T-helper 2 cell (primary cell): ENCODE measurements around the gene RNF227.
"Not testable (repeated sequence)": the region's sequence is repeated elsewhere in the genome, so short reads cannot be mapped to it uniquely, and the experiment has no call there.

Experiments used
- DNase-seq, 5 experiments: peaks; one replicate each; pipeline versions ENCODE4 v3.0.0 to v3.0.0-alpha.2; 2012 to 2022
- total RNA-seq, 2 donors: gene quantifications; one replicate each; lab custom pipeline; 2026; lab: John Stamatoyannopoulos, UW

The RNF227 gene
- 4.1 to 6.3 reads per million in 2 donors for total RNA-seq

DNA sequence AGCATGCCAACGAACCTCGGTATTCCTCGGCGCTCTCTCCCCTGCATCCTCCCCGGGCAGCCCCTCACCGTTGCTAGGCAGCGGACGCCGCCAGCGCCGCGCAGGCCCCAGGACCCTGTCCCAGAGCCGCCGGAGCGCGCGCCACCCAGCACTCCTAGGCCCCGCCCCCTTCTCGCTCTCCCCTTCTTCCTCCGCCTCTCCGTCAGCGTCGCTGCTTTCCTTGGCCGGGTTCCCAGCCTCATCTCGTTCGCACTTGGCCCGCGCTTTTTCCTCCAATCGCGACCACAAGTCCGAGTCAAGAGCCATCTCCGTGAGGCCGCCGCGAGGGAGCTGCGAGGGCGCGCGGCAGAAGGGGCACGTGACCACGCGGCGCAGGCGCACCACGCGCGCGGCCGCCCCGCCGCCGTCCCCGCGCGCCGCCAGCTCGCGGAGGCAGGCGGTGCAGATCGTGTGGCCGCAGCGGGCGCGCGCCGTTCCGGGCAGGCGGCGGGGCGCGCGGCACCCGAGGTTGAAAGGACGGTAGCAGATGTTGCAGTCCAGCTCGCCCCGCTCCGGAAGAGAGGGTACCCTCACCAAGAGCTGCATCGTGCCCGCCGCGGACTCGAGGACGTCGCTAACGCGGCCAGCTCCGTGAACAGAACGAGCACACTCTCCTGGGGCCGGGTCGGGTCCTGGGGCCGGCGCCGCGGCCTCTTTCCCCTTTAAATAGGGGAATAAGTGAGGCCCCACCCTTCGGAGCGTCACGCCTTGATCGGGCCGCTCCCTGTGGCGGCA, at the start of gene RNF227:
Gene RNF227, minus strand, starts transcription at position 679 of the 774 bp plus-strand sequence. Its CDS starts 94 bp downstream, at position 585.
- DNase-seq, result peak; percentile 61 to 90 (median 76)

- DNase-seq, result no peak
These were observed 45.3 kb upstream of the RNF227 start for GRCh38 chr17:7961421-7961820.

- DNase-seq, result no peak
These were observed 43.6 kb upstream of the RNF227 start for GRCh38 chr17:7959503-7960253.

- no peak for DNase-seq
These were observed 40.3 kb upstream of the RNF227 start for GRCh38 chr17:7956228-7956965.

DNA sequence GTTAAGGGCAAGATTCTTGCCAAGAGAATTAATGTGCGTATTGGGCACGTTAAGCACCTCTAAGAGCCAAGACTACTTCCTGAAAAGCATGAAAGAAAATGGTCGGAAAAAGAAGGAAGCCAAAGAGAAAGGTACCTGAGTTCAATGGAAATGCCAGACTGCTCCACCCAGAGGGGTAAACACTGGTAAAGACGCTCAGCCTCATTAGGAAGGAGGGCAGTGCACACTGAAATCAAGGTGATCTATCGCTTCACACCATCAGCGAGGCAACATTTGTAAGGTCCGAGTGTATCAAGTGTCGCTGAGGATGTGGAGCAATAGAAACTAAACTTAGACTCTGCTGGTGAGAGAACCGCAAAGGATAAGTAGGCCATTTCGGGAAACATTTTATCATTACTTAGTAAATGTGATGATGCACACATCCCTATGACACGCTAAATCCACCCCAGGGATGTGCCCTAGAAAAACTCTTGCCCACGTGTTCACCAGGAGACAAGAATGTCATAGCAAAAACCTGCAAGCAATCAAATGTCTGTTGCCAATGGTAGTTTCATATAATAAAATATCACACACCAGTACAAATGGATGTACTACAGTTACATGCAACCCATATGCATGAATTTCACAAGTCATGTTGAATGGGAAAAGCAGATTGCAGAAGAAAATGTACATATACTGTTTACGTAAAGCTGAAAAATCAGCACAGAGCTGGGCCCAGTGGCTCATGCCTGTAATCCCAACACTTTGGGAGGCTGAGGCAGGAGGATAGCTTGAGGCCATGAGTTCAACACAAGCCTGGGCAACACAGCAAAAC, 39.5 kb upstream of the RNF227 start:
- DNase-seq, result no peak

DNA sequence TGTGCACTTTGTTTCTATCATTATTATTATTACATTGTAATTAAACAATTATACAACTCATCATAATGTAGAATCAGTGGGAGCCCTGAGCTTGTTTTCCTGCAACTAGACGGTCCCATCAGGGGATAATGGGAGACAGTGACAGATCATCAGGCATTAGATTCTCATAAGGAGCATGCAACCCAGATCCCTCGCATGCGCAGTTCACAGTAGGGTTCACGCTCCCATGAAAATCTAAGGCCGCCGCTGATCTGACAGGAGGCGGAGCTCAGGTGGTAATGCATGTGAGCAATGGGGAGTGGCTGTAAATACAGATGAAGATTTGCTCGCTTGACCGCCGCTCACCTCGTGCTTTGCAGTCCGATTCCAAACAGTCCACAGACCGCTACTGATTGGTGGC, 37.2 kb upstream of the RNF227 start:
- DNase-seq, result not testable (repeated sequence)

GRCh38 chr17:7951143-7951792, 35.2 kb upstream of the RNF227 start:
- peak in 2 of 5 experiments; percentile 14 to 89 for DNase-seq

DNA sequence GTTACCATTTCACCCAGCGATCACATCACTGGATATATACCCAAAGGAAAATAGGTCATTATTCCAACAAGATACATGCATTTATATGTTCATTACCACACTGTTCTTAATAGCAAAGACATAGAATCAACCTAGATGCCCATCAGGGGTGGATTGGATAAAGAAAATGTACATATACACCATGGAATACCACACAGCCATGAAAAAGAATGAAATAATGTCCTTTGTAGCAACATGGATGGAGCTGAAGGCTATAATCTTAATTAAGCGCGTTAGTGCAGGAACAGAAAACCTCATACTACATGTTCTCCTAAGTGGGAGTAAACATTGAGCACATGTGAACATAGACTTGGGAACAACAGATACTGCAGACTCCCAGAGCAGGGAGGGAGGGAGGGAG, 34.5 kb upstream of the RNF227 start:
- no peak for DNase-seq

DNA sequence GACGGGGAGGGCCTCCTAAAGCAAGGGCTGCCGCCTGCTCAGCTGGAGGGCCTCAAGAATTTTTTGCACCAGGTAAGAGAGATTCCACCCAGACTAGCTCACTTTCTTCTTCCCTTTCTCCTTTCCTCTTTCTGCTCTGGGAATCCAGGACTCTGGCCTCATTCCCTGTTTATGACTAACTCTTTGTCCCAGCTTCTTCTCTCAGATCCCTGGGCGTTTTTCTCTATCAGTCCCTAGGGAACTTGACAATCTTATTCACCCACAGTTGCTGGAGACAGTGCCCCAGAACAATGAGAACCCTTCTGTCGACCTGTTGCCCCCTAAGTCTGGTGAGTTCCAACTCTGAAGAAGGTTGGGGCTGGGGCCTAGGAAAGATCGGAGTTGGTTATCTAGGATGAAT, 31.6 kb upstream of the RNF227 start:
- DNase-seq, result no peak

DNA sequence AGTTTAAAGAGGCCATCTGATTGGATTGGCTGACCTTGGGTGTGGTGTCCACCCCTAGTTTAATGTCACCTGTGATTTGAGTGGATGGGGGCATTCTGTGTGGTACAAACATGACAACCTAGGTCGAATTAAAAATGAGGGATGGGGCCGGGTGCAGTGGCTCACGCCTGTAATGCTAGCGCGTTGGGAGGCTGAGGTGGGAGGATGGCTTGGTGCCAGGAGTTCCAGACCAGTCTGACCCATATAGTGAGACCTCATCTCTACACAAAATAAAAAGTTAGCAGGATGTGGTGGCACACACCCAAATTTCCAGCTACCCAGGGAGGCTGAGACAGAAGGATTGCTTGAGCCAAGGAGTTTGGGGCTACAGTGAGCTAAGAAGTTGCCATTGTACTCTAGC, 30.4 kb upstream of the RNF227 start:
- no peak for DNase-seq

DNA sequence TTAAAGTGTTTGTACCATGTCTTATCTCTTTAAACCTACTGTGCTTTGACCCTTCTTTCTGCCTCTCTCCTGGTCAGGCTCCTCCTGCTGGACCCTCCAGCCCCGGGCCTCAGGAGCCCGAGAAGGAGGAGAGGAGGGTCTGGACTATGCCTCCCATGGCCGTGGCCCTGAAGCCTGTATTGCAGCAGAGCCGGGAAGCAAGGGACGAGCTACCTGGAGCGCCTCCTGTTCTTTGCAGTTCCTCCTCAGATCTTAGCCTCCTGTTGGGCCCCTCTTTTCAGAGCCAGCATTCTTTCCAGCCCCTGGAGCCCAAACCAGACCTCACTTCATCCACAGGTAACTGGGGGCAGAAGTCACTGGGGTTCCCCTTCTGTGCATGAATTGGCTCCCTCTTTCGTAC, 29.6 kb upstream of the RNF227 start:
- DNase-seq, result no peak

DNA sequence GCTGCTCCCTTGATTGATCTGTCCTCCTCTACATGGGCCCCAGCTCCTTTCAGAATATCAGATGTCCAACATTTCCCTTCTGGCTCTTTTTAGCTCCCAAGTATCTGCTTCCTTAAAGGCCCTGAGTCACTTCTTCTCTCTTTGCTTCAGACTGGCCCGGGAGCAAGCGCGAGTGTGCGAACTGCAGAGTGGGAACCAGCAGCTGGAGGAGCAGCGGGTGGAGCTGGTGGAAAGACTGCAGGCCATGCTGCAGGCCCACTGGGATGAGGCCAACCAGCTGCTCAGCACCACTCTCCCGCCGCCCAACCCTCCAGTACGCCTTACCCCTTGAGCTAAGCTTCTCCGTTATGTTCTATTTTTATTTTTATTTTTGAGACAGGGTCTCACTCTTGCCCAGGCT, 28.2 kb upstream of the RNF227 start:
- no peak for DNase-seq

DNA sequence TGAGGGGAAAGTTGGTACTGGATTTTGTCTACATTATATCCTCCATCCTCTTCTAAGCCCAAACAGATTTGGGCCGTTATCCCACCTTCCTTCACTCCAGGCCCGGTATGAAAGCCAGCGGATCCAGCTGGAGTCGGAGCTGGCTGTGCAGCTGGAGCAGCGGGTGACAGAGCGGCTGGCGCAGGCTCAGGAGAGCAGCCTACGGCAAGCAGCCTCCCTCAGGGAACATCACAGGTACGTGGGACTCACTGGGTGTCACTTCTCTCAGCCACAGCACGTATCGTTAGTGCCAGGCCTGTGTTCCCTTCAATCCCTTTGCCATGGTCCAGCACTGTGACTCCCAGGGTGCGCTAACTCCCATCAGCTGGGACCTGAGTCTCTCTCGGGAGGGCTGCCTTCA, 27.2 kb upstream of the RNF227 start:
- DNase-seq, result no peak

- DNase-seq, result no peak
These were observed 24.7 kb upstream of the RNF227 start for GRCh38 chr17:7940743-7941142.

DNA sequence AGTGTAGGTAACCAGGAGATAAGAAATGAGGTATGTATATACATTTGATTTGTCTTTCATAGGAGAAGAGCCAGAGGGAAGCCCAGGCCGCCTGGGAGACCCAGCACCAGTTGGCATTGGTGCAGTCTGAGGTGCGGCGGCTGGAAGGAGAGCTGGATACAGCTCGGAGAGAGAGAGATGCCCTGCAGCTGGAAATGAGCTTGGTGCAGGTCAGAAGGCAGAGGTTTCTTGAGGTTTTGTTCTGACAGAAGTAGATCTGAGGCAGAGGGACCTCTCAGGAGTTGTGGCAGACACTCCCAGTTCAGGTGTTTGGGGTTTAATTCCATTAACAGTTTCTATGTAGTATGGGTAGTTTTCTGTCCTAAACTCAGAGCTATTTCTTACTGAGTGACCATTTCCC, 23.9 kb upstream of the RNF227 start:
- DNase-seq, result no peak

DNA sequence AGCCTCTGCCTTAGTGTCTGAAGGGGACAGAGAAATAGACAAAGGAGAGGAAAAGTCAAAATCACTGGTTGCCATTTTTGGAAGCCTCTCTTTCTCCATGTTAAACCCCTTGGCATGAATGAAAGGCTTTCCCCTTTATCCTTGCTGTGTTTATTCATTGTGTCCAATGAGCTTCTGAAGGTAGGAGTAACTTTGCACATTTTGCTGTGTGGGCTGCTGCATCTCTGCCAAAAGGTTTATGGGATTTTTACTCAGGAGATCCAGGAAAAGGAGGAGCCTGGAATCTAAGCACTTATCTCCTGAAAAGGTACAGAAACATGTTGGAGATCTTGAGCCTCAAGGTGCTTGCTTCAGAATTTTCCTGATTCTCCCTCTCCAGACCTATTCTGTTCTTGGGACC, 19.8 kb upstream of the RNF227 start:
- DNase-seq, result no peak

GRCh38 chr17:7932949-7933348, 16.9 kb upstream of the RNF227 start:
- DNase-seq, result peak in 1 of 5 experiments; percentile 64

DNA sequence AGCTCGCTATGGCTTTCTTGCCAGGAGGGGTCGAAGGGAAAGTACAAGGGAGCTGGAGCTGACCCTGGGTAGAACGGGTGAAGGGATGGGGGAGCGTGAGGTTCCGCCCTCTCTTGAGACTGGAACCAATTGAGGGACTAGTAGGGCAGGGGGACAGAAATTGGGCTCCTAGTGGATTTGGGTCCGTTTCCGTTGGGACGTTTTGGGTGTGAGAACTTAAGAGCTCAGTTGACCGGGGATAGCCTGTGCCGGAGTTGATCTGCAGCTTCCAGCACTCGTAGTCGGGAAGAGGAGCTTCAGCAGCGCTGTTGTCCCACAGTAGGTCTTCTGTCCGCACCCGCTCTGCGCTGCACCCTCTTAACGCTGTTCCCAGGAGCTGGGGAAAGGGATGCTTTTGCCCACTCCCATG, 16.4 kb upstream of the RNF227 start:
- peak in 1 of 5 experiments; percentile 43 for DNase-seq

DNA sequence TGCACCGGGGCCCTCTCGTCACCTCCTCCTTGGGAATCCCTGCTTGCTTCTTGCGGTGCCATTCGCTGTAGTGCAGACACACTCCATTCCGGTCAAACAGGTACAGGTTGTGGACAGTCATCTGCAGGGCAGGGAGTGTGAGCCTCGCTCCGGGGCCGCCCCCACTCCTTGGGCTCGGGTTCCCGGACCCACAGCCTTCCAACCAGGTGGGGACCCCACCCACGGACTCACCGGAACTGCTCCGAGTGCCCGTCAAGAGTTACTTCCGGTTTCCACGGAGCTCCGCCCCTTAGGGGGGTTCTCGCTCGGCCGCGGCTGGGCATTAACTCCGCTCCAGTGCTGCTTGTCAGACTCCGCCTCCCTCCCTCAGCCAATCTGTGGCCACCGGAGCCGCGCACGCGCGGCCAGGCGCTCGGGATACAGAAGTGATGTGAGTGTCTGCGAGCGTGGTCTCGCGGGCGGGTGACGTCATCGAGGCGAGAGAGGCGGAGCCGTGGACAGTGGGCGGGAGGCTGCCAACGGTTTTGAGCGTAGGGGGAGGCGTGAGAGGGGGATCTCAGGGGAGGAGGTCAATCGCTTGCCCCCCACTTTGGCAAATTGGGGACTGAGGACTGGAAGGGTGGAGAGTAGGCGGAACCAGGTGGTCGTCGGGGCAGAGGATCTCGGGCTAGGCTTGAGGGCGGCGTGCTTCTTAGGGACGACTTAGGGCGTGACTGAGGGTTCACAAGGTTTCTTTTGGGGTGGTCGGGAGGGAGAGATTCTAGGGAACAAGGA, 15.8 kb upstream of the RNF227 start, which contains the start of the genes CNTROB and TRAPPC1:
Gene CNTROB, plus strand, starts transcription at position 498 of the 774 bp plus-strand sequence. CDS start 874 bp downstream, outside the sequence.
Gene TRAPPC1, minus strand, starts transcription at position 238 of the 774 bp plus-strand sequence. Its CDS starts 117 bp downstream, at position 121.
- DNase-seq, result peak; percentile 99

- no peak for DNase-seq
These were observed 14.9 kb upstream of the RNF227 start for GRCh38 chr17:7930841-7931631.
